Upper lobe of left lung (tissue), 6 donors: ENCODE data around the gene TMEM89. TPM values are rescaled to one million over a fixed set of nuclear protein-coding genes. Genes with fewer than 3 reads are reported as not detected.

Experiments used
- ATAC-seq, 2 donors: fragments of 200-7000 bp; cut with Tn5 transposase; one replicate each; pipeline ENCODE4 v1.9.1; 2022; ENCODE audit warnings: mild to moderate bottlenecking in 2 of 2, moderate library complexity in 2 of 2; ENCODE audit not compliant: low FRiP score in 2 of 2
- DNase-seq, 2 donors: peaks; one replicate each; pipeline ENCODE4 v3.0.0-alpha.2; 2019 to 2020
- H3K27ac ChIP-seq, 4 donors: fragments of 200-600 bp; sonication (generic); one replicate each; pipeline ENCODE4 v1.5.1; 2016 to 2019
- H3K27me3 ChIP-seq, 4 donors: fragments of 200-600 bp; sonication (generic); one replicate each; pipeline ENCODE4 v1.5.1; 2017 to 2019
- H3K36me3 ChIP-seq, 4 donors: fragments of 200-600 bp; sonication (generic); one replicate each; pipeline ENCODE4 v1.5.1; 2016 to 2019
- H3K4me1 ChIP-seq, 4 donors: fragments of 200-600 bp; sonication (generic); one replicate each; pipeline ENCODE4 v1.5.1; 2018 to 2019
- H3K4me3 ChIP-seq, 4 donors: fragments of 200-600 bp; sonication (generic); one replicate each; pipeline ENCODE4 v1.5.1; 2017 to 2019; ENCODE audit warnings: mild to moderate bottlenecking in 2 of 4, moderate library complexity in 1 of 4
- H3K9me3 ChIP-seq, 4 donors: fragments of 200-600 bp; sonication (generic); one replicate each; pipeline ENCODE4 v1.5.1; 2018 to 2019
- CTCF ChIP-seq, 6 experiments: fragments of 450-650 bp in 4 of 6; fragments of 200-600 bp in 2 of 6; sonication (generic) in 2 of 6; IDR thresholded peaks; one replicate each; pipeline ENCODE4 v1.5.1; 2016 to 2019; ENCODE audit warnings: antibody characterized with exemption in 6 of 6
- EP300 ChIP-seq, 4 donors: sonication (generic); formaldehyde crosslinking; IDR thresholded peaks; one replicate each; pipeline ENCODE4 v1.5.1; 2017; ENCODE audit warnings: antibody characterized with exemption in 4 of 4, control low read depth in 2 of 4
- POLR2A ChIP-seq, 4 donors: fragments of 450-650 bp; IDR thresholded peaks; one replicate each; pipeline ENCODE4 v1.5.1; 2016 to 2017; ENCODE audit warnings: antibody characterized with exemption in 4 of 4, mild to moderate bottlenecking in 2 of 4
- POLR2AphosphoS5 ChIP-seq, 2 donors: sonication (generic); formaldehyde crosslinking; IDR thresholded peaks; one replicate each; pipeline ENCODE4 v1.5.1; 2017; ENCODE audit warnings: antibody characterized with exemption in 2 of 2
- WGBS, 2 donors: methylation state at CpG; one replicate each; pipeline ENCODE4 v1.1.5; 2017 to 2018; 5-methylcytosine and 5-hydroxymethylcytosine counted together
- total RNA-seq, 6 donors: library from RNA; depleted of rRNA in 4 of 6; stranded (reverse); fragments of >200 nt in 4 of 6; gene quantifications; one replicate each; pipeline versions ENCODE4 v1.1.0 to v1.2.1, GENCODE V29; 2016 to 2021
- donor health status: DM: no; HTN: no; CAD: no; lungs with moderate emphysema.
- donor health status: DM: no; HTN: yes; CAD: no; lungs with severe emphysema.

Gene TMEM89
- total RNA-seq, 6 donors from 2014 or later = 0.67 TPM; not detected in 5

- peak within 1 kb of the TSS in 3 of 4 donors; percentile 30 to 75 (median 58) for H3K27ac ChIP-seq
- H3K36me3 ChIP-seq = no peaks in the 10 kb centered on the region
- TF ChIP-seq POLR2AphosphoS5 (IDR thresholded peaks at IDR 0.05) (peak in 1 of 2 donors; percentile 12), CTCF (IDR thresholded peaks at IDR 0.05) (no peak)
- no peaks in the 10 kb centered on the region for H3K9me3 ChIP-seq
- ATAC-seq (peak; percentile 52 to 72), DNase-seq (peak in 1 of 2 donors; percentile 87)
- H3K4me1 ChIP-seq = peaks cover 20 to 37% (median 29%) of the 10 kb centered on the region in 4 donors
- 4 to 5% methylated on average over 15 to 42 of the region's 52 CpGs for WGBS, 2 donors
- peak within 1 kb of the TSS; percentile 20 to 55 (median 48) for H3K4me3 ChIP-seq
- peaks cover 0 to 33% (median 8%) of the 10 kb centered on the region in 4 donors for H3K27me3 ChIP-seq
Measured at GRCh38 chr3:48662753-48663488, 41.4 kb upstream of the TMEM89 start, which contains the start of gene CELSR3. TSS of gene CELSR3 (minus strand) at chr3:48662886. CDS start at chr3:48662634, 252 bp downstream.

DNA sequence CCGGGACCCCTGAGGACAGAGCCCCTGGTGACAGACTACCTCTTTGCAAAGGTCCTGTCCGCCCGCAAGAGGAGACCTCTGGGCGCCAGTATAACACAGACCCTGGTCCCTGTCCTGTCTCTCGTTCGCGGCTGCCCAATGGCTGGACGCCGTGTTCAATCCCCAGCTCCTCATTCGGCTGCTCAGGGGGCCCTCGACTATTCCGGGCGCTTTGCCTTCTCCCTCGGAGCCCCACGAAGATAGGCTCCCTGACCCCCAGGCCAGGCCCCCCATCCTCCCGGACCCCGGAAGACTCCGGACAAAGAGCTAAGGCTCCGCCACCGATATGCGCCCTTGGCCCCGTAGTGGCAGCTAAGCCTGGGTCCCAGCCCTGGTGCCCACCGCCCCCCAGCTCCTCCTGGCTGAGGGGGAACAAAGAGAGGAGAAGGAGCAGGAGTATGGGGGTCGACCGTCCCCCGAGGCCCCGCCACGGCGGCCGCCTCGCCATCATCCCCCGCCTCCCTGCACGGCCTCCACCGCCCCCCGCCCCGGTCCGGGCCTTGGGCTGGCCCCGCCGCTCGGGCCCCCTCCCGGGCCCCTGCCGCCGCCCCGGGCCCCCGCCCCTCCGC lies 40.7 kb upstream of the TMEM89 start:
- ATAC-seq (no peak), DNase-seq (no peak)
- TF ChIP-seq POLR2AphosphoS5 (IDR thresholded peaks at IDR 0.05) = no peak
- TF ChIP-seq POLR2A (IDR thresholded peaks at IDR 0.05) = no peak
- no peak for TF ChIP-seq CTCF (IDR thresholded peaks at IDR 0.05)
- TF ChIP-seq EP300 (IDR thresholded peaks at IDR 0.05) = no peak
- no peaks in the 10 kb centered on the region for H3K9me3 ChIP-seq
- peak overlapping the region in 3 of 4 donors; percentile 41 to 55 (median 54) for H3K4me3 ChIP-seq
- no peaks in the 10 kb centered on the region for H3K36me3 ChIP-seq
- WGBS, 2 donors = 5% methylated on average over 24 of the region's 46 CpGs; no CpG with 5 or more reads in 1 of the 2 donors
- peaks cover 20 to 37% (median 29%) of the 10 kb centered on the region in 4 donors for H3K4me1 ChIP-seq
- peak overlapping the region in 1 of 4 donors; percentile 58 for H3K27ac ChIP-seq
- H3K27me3 ChIP-seq = peaks cover 0 to 33% (median 8%) of the 10 kb centered on the region in 4 donors

- Histone ChIP-seq H3K4me1 (peaks cover 20 to 43% (median 34%) of the 10 kb centered on the region in 4 donors), H3K27me3 (peaks cover 0 to 33% (median 8%) of the 10 kb centered on the region in 4 donors), H3K27ac (no peak overlapping the region), H3K36me3 (no peaks in the 10 kb centered on the region), H3K4me3 (peak overlapping the region in 3 of 4 donors; percentile 21 to 55 (median 36)), H3K9me3 (no peaks in the 10 kb centered on the region)
- 9% methylated on average over 40 of the region's 67 CpGs; no CpG with 5 or more reads in 1 of the 2 donors for WGBS, 2 donors
- peak; percentile 66 to 94 for DNase-seq
- peak; percentile 56 to 58 for ATAC-seq
- TF ChIP-seq EP300 (IDR thresholded peaks at IDR 0.05) = no peak
- TF ChIP-seq POLR2AphosphoS5 (IDR thresholded peaks at IDR 0.05) = peak in 1 of 2 donors; percentile 43
Measured at GRCh38 chr3:48661501-48662144, 40.1 kb upstream of the TMEM89 start.

GRCh38 chr3:48660800-48661400 lies 39.3 kb upstream of the TMEM89 start:
- Histone ChIP-seq H3K4me1 (peaks cover 20 to 51% (median 39%) of the 10 kb centered on the region in 4 donors), H3K4me3 (peak overlapping the region in 2 of 4 donors; percentile 21 to 45), H3K36me3 (no peaks in the 10 kb centered on the region), H3K27me3 (peaks cover 0 to 33% (median 8%) of the 10 kb centered on the region in 4 donors), H3K9me3 (no peaks in the 10 kb centered on the region), H3K27ac (no peak overlapping the region)
- no peak for TF ChIP-seq POLR2AphosphoS5 (IDR thresholded peaks at IDR 0.05)
- TF ChIP-seq EP300 (IDR thresholded peaks at IDR 0.05) = no peak
- TF ChIP-seq POLR2A (IDR thresholded peaks at IDR 0.05) = no peak
- no peak for TF ChIP-seq CTCF (IDR thresholded peaks at IDR 0.05)
- ATAC-seq = no peak
- DNase-seq = peak in 1 of 2 donors; percentile 85
- 68 to 90% methylated on average over 22 to 40 of the region's 61 CpGs for WGBS, 2 donors
